ENCODE measurements around the gene KANSL1. TPM values are rescaled to one million over a fixed set of nuclear protein-coding genes. Genes with fewer than 3 reads are reported as not detected.

KANSL1 gene
- total and polyA plus RNA-seq, 9 of the 15 experiments (the other 6 are each of a cell fraction or from before 2014, with no cell fraction given) = 3.6 to 55.4 (median 31.8) TPM

DNA sequence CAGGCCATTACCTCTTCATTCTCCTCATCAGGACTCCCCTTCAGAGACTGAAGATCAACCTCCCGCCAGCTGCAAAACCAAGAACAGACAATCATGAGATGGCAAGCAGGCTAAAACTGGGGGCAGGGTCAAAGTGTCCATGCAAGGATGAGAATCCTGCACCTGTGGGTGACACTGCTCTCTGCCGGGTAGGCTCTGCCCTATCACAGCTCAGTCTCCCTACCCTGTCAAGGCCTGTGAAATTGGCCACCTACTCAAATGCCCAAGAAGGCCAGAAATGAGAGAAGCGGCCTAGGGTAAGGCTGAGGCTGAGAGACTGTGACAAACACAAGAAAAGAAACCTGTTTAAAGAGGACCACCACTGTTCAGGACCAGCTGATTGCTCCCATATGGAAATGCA is 159.8 kb downstream of the KANSL1 start (continued):
- TF ChIP-seq SIN3A (IDR thresholded peaks at IDR 0.05; ENCODE audit: borderline replicate concordance in 2 of 2, control insufficient read depth in 1 of 2, low read depth in 2 of 2, low read length in 2 of 2) (no peak), THRAP3 (IDR thresholded peaks at IDR 0.05; ENCODE audit: borderline replicate concordance) (no peak), MED1 (CRISPR knock-in tag; IDR thresholded peaks at IDR 0.05; ENCODE audit: borderline replicate concordance) (no peak), BRF1 (IDR thresholded peaks at IDR 0.05; ENCODE audit: borderline replicate concordance, extremely low read depth, insufficient read length) (no peak), CREB1 (IDR thresholded peaks at IDR 0.05) (no peak), CREB1 (CRISPR knock-in tag; IDR thresholded peaks at IDR 0.05) (no peak), SMAD4 (CRISPR knock-in tag; conservative IDR thresholded peaks at IDR 0.05) (no peak), ZNF134 (CRISPR knock-in tag; conservative IDR thresholded peaks at IDR 0.05) (no peak)
- TF ChIP-seq, protein P1, sequence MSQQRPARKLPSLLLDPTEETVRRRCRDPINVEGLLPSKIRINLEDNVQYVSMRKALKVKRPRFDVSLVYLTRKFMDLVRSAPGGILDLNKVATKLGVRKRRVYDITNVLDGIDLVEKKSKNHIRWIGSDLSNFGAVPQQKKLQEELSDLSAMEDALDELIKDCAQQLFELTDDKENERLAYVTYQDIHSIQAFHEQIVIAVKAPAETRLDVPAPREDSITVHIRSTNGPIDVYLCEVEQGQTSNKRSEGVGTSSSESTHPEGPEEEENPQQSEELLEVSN (IDR thresholded peaks at IDR 0.05; ENCODE audit: borderline replicate concordance in 1 of 2, extremely low read depth in 1 of 2, insufficient read depth in 1 of 2, insufficient read length in 1 of 2, low read depth in 1 of 2, low read length in 1 of 2, poor library complexity in 1 of 2, severe bottlenecking in 1 of 2) = no peak
- TF ChIP-seq, protein P2, sequence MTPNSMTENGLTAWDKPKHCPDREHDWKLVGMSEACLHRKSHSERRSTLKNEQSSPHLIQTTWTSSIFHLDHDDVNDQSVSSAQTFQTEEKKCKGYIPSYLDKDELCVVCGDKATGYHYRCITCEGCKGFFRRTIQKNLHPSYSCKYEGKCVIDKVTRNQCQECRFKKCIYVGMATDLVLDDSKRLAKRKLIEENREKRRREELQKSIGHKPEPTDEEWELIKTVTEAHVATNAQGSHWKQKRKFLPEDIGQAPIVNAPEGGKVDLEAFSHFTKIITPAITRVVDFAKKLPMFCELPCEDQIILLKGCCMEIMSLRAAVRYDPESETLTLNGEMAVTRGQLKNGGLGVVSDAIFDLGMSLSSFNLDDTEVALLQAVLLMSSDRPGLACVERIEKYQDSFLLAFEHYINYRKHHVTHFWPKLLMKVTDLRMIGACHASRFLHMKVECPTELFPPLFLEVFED (CRISPR knock-in tag; conservative IDR thresholded peaks at IDR 0.05) = no peak
- TF ChIP-seq, protein P3, sequence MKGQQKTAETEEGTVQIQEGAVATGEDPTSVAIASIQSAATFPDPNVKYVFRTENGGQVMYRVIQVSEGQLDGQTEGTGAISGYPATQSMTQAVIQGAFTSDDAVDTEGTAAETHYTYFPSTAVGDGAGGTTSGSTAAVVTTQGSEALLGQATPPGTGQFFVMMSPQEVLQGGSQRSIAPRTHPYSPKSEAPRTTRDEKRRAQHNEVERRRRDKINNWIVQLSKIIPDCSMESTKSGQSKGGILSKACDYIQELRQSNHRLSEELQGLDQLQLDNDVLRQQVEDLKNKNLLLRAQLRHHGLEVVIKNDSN (CRISPR knock-in tag; IDR thresholded peaks at IDR 0.05) = no peak
- TF ChIP-seq, protein P4, sequence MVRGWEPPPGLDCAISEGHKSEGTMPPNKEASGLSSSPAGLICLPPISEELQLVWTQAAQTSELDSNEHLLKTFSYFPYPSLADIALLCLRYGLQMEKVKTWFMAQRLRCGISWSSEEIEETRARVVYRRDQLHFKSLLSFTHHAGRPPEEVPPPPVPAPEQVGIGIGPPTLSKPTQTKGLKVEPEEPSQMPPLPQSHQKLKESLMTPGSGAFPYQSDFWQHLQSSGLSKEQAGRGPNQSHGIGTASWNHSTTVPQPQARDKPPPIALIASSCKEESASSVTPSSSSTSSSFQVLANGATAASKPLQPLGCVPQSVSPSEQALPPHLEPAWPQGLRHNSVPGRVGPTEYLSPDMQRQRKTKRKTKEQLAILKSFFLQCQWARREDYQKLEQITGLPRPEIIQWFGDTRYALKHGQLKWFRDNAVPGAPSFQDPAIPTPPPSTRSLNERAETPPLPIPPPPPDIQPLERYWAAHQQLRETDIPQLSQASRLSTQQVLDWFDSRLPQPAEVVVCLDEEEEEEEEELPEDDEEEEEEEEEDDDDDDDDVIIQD (CRISPR knock-in tag; IDR thresholded peaks at IDR 0.05) = no peak

All from K562 (cell line).